ENCODE results near the gene LYZL6.

- TF ChIP-seq CTCF (IDR thresholded peaks at IDR 0.05; ENCODE audit: low read depth, low read length) (no peak), MYC (IDR thresholded peaks at IDR 0.05; ENCODE audit: low read depth, low read length) (no peak)
These were observed 49.8 kb downstream of the LYZL6 start for GRCh38 chr17:35893751-35894150.
